Activated T-cell treated with anti-CD3 and anti-CD28 coated beads, Interleukin-2, amount 50 U/mL, for 24 hours (primary cell): Measurements from ENCODE around the gene CLASRP.

Source experiments
- DNase-seq: peaks from one replicate; pipeline ENCODE4 v3.0.0-alpha.2; 2020
- H3K27ac Mint-ChIP-seq: 2 replicates; pipeline ENCODE4 v1.8.0; 2020; ENCODE audit warnings: mild to moderate bottlenecking, mixed read lengths
- H3K27me3 Mint-ChIP-seq: 2 replicates; pipeline ENCODE4 v1.8.0; 2020; ENCODE audit warnings: mixed read lengths
- H3K36me3 Mint-ChIP-seq: 2 replicates; pipeline ENCODE4 v1.8.0; 2020; ENCODE audit warnings: low read depth, mixed read lengths
- H3K4me1 Mint-ChIP-seq: 2 replicates; pipeline ENCODE4 v1.8.0; 2020; ENCODE audit warnings: low read depth, mixed read lengths
- H3K4me3 Mint-ChIP-seq: 2 replicates; pipeline ENCODE4 v1.8.0; 2020; ENCODE audit warnings: mild to moderate bottlenecking, moderate library complexity, mixed read lengths
- H3K9me3 Mint-ChIP-seq: 2 replicates; pipeline ENCODE4 v1.8.0; 2020; ENCODE audit warnings: mixed read lengths

Gene CLASRP

GRCh38 chr19:45008552-45008951 is 30.3 kb upstream of the CLASRP start:
- no peak overlapping the region for H3K27ac Mint-ChIP-seq
- DNase-seq = no peak
- H3K9me3 Mint-ChIP-seq = no peaks in the 10 kb centered on the region
- H3K27me3 Mint-ChIP-seq = no peaks in the 10 kb centered on the region
- H3K4me3 Mint-ChIP-seq = no peak overlapping the region
- H3K4me1 Mint-ChIP-seq = peaks cover 5% of the 10 kb centered on the region
- peaks cover 80% of the 10 kb centered on the region for H3K36me3 Mint-ChIP-seq

DNA sequence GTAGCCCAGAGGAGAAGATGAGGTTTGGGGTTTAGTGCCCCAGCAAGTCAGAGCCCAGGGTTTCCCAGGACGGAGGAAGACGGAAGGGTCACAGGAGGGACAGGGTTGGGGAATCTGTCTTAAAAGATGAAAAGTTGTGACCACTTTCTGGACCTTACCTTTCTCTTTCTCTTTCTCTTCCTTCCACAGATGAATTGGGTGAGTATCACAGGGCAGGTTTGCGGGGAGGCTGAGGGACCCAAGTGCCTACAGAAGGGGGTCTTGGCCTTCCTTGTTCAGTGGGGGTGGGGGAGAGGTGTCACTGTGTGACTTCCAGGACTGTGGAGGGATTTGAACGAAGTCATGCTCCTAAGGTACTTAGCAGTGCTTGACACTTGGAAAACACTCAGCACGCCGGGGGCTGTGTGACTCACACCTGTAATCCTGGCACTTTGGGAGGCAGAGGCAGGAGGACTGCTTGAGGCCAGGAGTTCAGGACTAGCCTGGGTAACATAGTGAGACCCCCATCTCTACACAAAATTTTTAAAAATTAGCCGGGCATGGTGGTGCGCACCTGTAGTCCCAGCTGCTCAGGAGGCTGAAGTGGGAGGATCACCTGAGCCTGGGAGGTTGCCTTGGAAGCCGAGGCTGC is 29.1 kb upstream of the CLASRP start:
- Mint-ChIP-seq H3K4me1 (peaks cover 5% of the 10 kb centered on the region), H3K9me3 (no peaks in the 10 kb centered on the region), H3K4me3 (no peak overlapping the region), H3K36me3 (peaks cover 80% of the 10 kb centered on the region), H3K27me3 (no peaks in the 10 kb centered on the region), H3K27ac (peak overlapping the region; percentile 61)
- DNase-seq = no peak

DNA sequence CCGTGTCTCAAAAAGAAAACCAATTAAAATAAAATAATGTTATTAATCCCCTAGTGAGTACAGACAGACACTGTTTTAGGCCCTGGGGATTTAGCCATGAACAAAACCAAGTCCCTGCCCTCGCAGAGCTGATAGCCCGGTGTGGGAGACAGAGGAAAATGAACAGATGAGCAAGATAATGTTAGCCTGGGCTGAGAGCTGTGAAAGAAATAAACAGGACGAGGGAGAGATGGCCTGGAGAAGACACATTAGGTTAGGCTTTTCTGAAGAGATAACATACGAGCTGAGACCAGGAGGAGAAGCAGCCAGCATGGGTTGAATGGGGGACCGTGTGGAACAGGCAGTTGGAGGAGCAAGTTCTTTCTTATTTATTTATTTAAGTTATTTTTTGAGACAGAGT is 28.5 kb upstream of the CLASRP start:
- peaks cover 7% of the 10 kb centered on the region for H3K4me1 Mint-ChIP-seq
- no peaks in the 10 kb centered on the region for H3K27me3 Mint-ChIP-seq
- H3K4me3 Mint-ChIP-seq = no peak overlapping the region
- no peaks in the 10 kb centered on the region for H3K9me3 Mint-ChIP-seq
- H3K36me3 Mint-ChIP-seq = peaks cover 82% of the 10 kb centered on the region
- peak overlapping the region; percentile 32 for H3K27ac Mint-ChIP-seq
- DNase-seq = no peak

GRCh38 chr19:45011959-45012358 is 26.9 kb upstream of the CLASRP start:
- Mint-ChIP-seq H3K4me3 (no peak overlapping the region), H3K36me3 (peaks cover 77% of the 10 kb centered on the region), H3K27me3 (no peaks in the 10 kb centered on the region), H3K27ac (no peak overlapping the region), H3K4me1 (peaks cover 15% of the 10 kb centered on the region), H3K9me3 (no peaks in the 10 kb centered on the region)
- DNase-seq = no peak

- Mint-ChIP-seq H3K4me1 (peaks cover 18% of the 10 kb centered on the region), H3K9me3 (no peaks in the 10 kb centered on the region), H3K36me3 (peaks cover 69% of the 10 kb centered on the region), H3K4me3 (peak overlapping the region; percentile 42), H3K27ac (peak overlapping the region; percentile 90), H3K27me3 (no peaks in the 10 kb centered on the region)
- peak; percentile 68 for DNase-seq
Observed at GRCh38 chr19:45016388-45017314, 22.2 kb upstream of the CLASRP start.

DNA sequence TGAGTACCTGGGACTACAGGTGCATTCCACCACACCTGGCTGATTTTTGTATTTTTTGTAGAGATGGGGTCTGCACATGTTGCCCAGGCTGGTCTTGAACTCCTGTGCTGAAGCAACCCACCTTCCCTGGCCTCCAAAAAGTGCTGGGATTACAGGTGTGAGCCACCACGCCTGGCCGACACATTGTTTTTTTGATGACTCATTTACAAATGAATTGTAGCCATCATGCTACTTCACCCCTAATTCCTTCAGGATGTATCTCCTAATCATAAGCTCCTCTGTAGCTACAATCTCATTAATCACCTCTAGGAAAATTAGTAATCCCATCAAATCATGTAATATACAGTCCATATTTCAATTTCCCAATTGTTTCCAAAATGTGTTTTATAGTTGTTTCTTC is 19.7 kb upstream of the CLASRP start:
- Mint-ChIP-seq H3K4me3 (no peak overlapping the region), H3K27me3 (no peaks in the 10 kb centered on the region), H3K4me1 (peaks cover 18% of the 10 kb centered on the region), H3K9me3 (no peaks in the 10 kb centered on the region), H3K27ac (peak overlapping the region; percentile 22), H3K36me3 (peaks cover 67% of the 10 kb centered on the region)
- no peak for DNase-seq

- H3K36me3 Mint-ChIP-seq = peaks cover 66% of the 10 kb centered on the region
- no peaks in the 10 kb centered on the region for H3K27me3 Mint-ChIP-seq
- H3K4me3 Mint-ChIP-seq = no peak overlapping the region
- DNase-seq = no peak
- no peak overlapping the region for H3K27ac Mint-ChIP-seq
- H3K9me3 Mint-ChIP-seq = no peaks in the 10 kb centered on the region
- H3K4me1 Mint-ChIP-seq = peaks cover 18% of the 10 kb centered on the region
Observed at GRCh38 chr19:45020071-45020470, 18.8 kb upstream of the CLASRP start.

DNA sequence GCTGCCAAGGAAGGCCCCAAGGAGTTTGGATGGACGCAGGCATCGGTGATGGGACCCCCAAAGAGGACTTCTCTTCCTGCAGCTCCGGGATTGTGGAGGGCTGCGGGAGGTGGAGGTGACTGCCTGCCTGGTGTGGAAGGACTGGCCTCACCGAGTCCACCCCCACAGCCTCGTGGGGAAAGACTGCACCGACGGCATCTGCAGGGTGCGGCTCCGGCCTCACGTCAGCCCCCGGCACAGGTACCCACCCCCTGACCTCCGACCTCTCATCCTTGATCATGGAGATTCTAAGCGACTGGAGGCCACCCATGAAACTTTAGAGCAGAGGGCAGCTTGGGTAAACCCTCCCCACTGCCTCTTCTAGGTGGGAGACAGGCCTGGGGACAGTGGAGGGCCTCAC is 16.9 kb upstream of the CLASRP start:
- Mint-ChIP-seq H3K27me3 (no peaks in the 10 kb centered on the region), H3K4me3 (no peak overlapping the region), H3K27ac (no peak overlapping the region), H3K4me1 (peaks cover 3% of the 10 kb centered on the region), H3K9me3 (no peaks in the 10 kb centered on the region), H3K36me3 (peaks cover 71% of the 10 kb centered on the region)
- no peak for DNase-seq

DNA sequence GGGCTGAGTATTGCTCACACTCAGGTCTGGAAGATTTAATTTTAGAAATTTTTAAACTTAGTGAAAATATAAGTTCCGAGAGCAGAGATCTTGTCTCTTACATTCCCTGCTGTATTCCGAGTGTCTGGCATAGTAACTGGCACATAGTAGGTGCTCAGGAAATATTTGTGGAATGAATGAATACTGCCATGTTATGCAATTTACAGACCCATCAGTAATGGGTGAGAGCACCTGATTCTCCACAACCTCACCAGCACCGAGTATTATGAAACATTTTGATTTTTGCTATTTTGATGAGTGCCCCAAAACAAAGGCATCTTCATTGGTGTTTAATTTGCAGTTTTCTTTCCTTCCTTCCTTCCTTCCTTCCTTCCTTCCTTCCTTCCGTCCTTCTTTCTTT is 15.8 kb upstream of the CLASRP start:
- no peaks in the 10 kb centered on the region for H3K9me3 Mint-ChIP-seq
- DNase-seq = no peak
- peaks cover 74% of the 10 kb centered on the region for H3K36me3 Mint-ChIP-seq
- peaks cover 1% of the 10 kb centered on the region for H3K4me1 Mint-ChIP-seq
- no peak overlapping the region for H3K27ac Mint-ChIP-seq
- H3K27me3 Mint-ChIP-seq = no peaks in the 10 kb centered on the region
- H3K4me3 Mint-ChIP-seq = no peak overlapping the region

- Mint-ChIP-seq H3K27ac (no peak overlapping the region), H3K36me3 (peaks cover 84% of the 10 kb centered on the region), H3K4me1 (no peaks in the 10 kb centered on the region), H3K27me3 (no peaks in the 10 kb centered on the region), H3K9me3 (no peaks in the 10 kb centered on the region), H3K4me3 (no peak overlapping the region)
- no peak for DNase-seq
Observed at GRCh38 chr19:45025264-45025663, 13.6 kb upstream of the CLASRP start.

DNA sequence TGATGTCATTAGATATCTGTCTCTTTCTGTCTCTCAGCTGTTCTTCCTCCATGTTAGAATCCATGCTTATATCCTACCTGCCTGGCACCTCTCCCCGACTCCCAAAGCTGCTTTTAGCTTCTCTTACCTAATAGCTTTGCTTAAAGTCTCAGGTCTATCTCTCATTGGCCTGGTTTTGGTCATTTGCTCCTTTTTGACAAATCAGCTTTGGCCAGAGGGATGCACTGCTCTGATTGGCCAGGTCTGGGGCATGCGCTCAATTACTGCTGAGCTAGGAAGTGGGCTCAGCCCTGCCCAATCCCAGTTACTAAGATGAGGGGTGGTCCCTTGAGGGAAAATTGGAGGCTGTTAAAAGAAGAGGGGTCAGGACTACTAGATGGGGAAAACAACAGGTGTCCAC is 11.5 kb upstream of the CLASRP start:
- H3K9me3 Mint-ChIP-seq = no peaks in the 10 kb centered on the region
- no peak overlapping the region for H3K27ac Mint-ChIP-seq

GRCh38 chr19:45030825-45031224 is 8.0 kb upstream of the CLASRP start:
- peaks cover 92% of the 10 kb centered on the region for H3K36me3 Mint-ChIP-seq
- H3K4me1 Mint-ChIP-seq = no peaks in the 10 kb centered on the region
- H3K27ac Mint-ChIP-seq = no peak overlapping the region
- H3K4me3 Mint-ChIP-seq = no peak overlapping the region
- no peaks in the 10 kb centered on the region for H3K27me3 Mint-ChIP-seq
- no peaks in the 10 kb centered on the region for H3K9me3 Mint-ChIP-seq
- DNase-seq = no peak

More for the DNA sequence above, 11.5 kb upstream of the CLASRP start:
- no peak for DNase-seq
- H3K4me1 Mint-ChIP-seq = no peaks in the 10 kb centered on the region
- H3K36me3 Mint-ChIP-seq = peaks cover 89% of the 10 kb centered on the region
- no peaks in the 10 kb centered on the region for H3K27me3 Mint-ChIP-seq
- no peak overlapping the region for H3K4me3 Mint-ChIP-seq

- Mint-ChIP-seq H3K36me3 (peaks cover 91% of the 10 kb centered on the region), H3K27ac (no peak overlapping the region), H3K4me3 (no peak overlapping the region), H3K9me3 (no peaks in the 10 kb centered on the region), H3K4me1 (no peaks in the 10 kb centered on the region), H3K27me3 (no peaks in the 10 kb centered on the region)
- DNase-seq = no peak
Observed at GRCh38 chr19:45032421-45032820, 6.4 kb upstream of the CLASRP start.

GRCh38 chr19:45035755-45036154 is 3.1 kb upstream of the CLASRP start:
- no peak overlapping the region for H3K27ac Mint-ChIP-seq
- DNase-seq = no peak
- H3K4me3 Mint-ChIP-seq = no peak overlapping the region
- H3K4me1 Mint-ChIP-seq = peaks cover 21% of the 10 kb centered on the region
- peaks cover 84% of the 10 kb centered on the region for H3K36me3 Mint-ChIP-seq
- no peaks in the 10 kb centered on the region for H3K9me3 Mint-ChIP-seq
- H3K27me3 Mint-ChIP-seq = no peaks in the 10 kb centered on the region
